Keratinocyte (primary cell): ENCODE data around the gene CHN2. TPM values are rescaled to one million over a fixed set of nuclear protein-coding genes. Genes with fewer than 3 reads are reported as not detected.

Source experiments
- DNase-seq: peaks from one replicate; pipeline ENCODE4 v3.0.0-alpha.2; 2011; ENCODE audit warnings: low read depth, missing footprints, low spot score
- FAIRE-seq: peaks from 2 replicates; lab custom pipeline; 2011; peaks lifted over from hg19 to GRCh38; lab: Jason Lieb, UNC
- H2AFZ ChIP-seq: 2 replicates; pipeline ENCODE4 v1.6.0; 2012; ENCODE audit warnings: low read length, control low read depth, inconsistent platforms; ENCODE audit not compliant: control insufficient read depth
- H3K27ac ChIP-seq: 2 replicates; pipeline ENCODE4 v1.5.1; 2011; ENCODE audit warnings: low read length; ENCODE audit not compliant: control insufficient read depth, insufficient read depth
- H3K27me3 ChIP-seq: 3 replicates; pipeline ENCODE4 v1.6.0; 2011; ENCODE audit warnings: low read length; ENCODE audit not compliant: control insufficient read depth, insufficient read depth; ENCODE audit errors: extremely low read depth
- H3K36me3 ChIP-seq, 2 experiments: 2 replicates in 1 of 2; 3 replicates in 1 of 2; pipeline ENCODE4 v1.5.1; 2011; ENCODE audit warnings: low read length in 2 of 2, mild to moderate bottlenecking in 1 of 2; ENCODE audit not compliant: control insufficient read depth in 2 of 2, insufficient read depth in 2 of 2; ENCODE audit errors: extremely low read depth in 1 of 2
- H3K4me1 ChIP-seq: 3 replicates; pipeline ENCODE4 v1.5.1; 2011; ENCODE audit warnings: low read length; ENCODE audit not compliant: control insufficient read depth, insufficient read depth; ENCODE audit errors: extremely low read depth
- H3K4me2 ChIP-seq: 3 replicates; pipeline ENCODE4 v1.6.0; 2011; ENCODE audit warnings: low read depth, low read length; ENCODE audit not compliant: control insufficient read depth, insufficient read depth; ENCODE audit errors: extremely low read depth
- H3K4me3 ChIP-seq, 3 experiments: fragments of 200-600 bp in 1 of 3; sonication (generic) in 1 of 3; 2 replicates in 2 of 3; 3 replicates in 1 of 3; pipeline ENCODE4 v1.5.1; 2011 to 2016; ENCODE audit warnings: low read length in 3 of 3, mild to moderate bottlenecking in 3 of 3, control low read depth in 2 of 3, inconsistent platforms in 1 of 3, low read depth in 1 of 3, mixed read lengths in 1 of 3, mixed run types in 1 of 3, moderate library complexity in 1 of 3; ENCODE audit not compliant: control insufficient read depth in 2 of 3, insufficient read depth in 2 of 3; ENCODE audit errors: extremely low read depth in 1 of 3
- H3K79me2 ChIP-seq: 2 replicates; pipeline ENCODE4 v1.6.0; 2012; ENCODE audit warnings: low read length; ENCODE audit not compliant: control insufficient read depth, insufficient read depth
- H3K9ac ChIP-seq: 3 replicates; pipeline ENCODE4 v1.6.0; 2011; ENCODE audit warnings: low read length; ENCODE audit not compliant: control insufficient read depth, insufficient read depth; ENCODE audit errors: extremely low read depth
- H3K9me1 ChIP-seq: 3 replicates; pipeline ENCODE4 v1.6.0; 2011; ENCODE audit warnings: low read length; ENCODE audit not compliant: control insufficient read depth, insufficient read depth; ENCODE audit errors: extremely low read depth
- H3K9me3 ChIP-seq: 2 replicates; pipeline ENCODE4 v1.5.1; 2012; ENCODE audit warnings: low read depth, low read length; ENCODE audit not compliant: control insufficient read depth
- H4K20me1 ChIP-seq: 3 replicates; pipeline ENCODE4 v1.6.0; 2011; ENCODE audit warnings: low read length; ENCODE audit not compliant: control insufficient read depth, insufficient read depth; ENCODE audit errors: extremely low read depth
- EZH2 ChIP-seq: IDR thresholded peaks from one replicate; pipeline ENCODE4 v1.6.1; 2012; ENCODE audit warnings: inconsistent platforms, mild to moderate bottlenecking, low read length, moderate library complexity
- dilution Hi-C: fragments of 300-500 bp; cut with MboI; formaldehyde crosslinking; loops from one replicate; pipeline ENCODE4 v1.7.0; 2020; ENCODE audit warnings: low sequenced_read_pairs; ENCODE audit not compliant: extremely low pct_ligation_motif_present
- polyA plus RNA-seq, 5 experiments: library from polyadenylated mRNA; depleted of rRNA in 3 of 5; stranded (reverse) in 3 of 5; stranded (forward) in 1 of 5; unstranded in 1 of 5; fragments of >200 nt; gene quantifications; 1 replicate in 1 of 5; 2 replicates in 3 of 5; 3 replicates in 1 of 5; pipeline versions ENCODE4 v1.2.1 to v1.2.3, GENCODE V29; 2011 to 2012; ENCODE audit warnings: missing spikeins in 2 of 5, low read depth in 1 of 5, low replicate concordance in 1 of 5
- TF ChIP-seq, protein P1 (sequence below), 3 experiments: IDR thresholded peaks in 1 of 3; conservative IDR thresholded peaks in 1 of 3; optimal IDR thresholded peaks in 1 of 3; 2 replicates in 2 of 3; 3 replicates in 1 of 3; pipeline versions ENCODE3 to v1.5.1; 2011; ENCODE audit warnings: low read length in 3 of 3, mild to moderate bottlenecking in 3 of 3, moderate library complexity in 2 of 3, control low read depth in 1 of 3, inconsistent platforms in 1 of 3; ENCODE audit not compliant: insufficient read depth in 2 of 3; ENCODE audit errors: extremely low read depth in 1 of 3

The CHN2 gene
- polyA plus RNA-seq, 1 donor (not counting 4 experiments of a cell fraction or from before 2014, with no cell fraction given): 1.8 TPM

DNA sequence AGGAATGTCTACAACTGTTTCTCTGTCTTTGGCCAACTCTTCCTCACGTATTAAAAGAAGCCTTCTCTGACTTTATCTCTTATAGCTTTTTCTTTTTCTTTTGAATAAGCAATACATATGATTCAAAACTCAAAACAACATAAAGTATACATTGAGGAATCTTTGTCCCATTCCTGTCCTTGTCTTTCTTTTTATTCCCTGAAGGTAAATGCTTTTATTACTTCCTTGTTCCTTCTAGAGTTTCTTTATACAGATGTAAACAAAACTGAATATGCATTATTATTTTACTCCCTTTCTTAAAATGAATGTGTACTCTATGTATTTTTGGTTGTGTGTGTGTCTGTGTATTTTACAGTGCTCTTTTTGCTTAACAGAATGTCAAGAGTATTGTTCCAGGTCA, 170.1 kb downstream of the CHN2 start:
- no peaks in the 10 kb centered on the region for H4K20me1 ChIP-seq
- H3K79me2 ChIP-seq: no peaks in the 10 kb centered on the region
- no peak overlapping the region for H2AFZ ChIP-seq
- no peak for FAIRE-seq
- peaks cover 9% of the 10 kb centered on the region for H3K4me1 ChIP-seq
- TF ChIP-seq, protein P1, sequence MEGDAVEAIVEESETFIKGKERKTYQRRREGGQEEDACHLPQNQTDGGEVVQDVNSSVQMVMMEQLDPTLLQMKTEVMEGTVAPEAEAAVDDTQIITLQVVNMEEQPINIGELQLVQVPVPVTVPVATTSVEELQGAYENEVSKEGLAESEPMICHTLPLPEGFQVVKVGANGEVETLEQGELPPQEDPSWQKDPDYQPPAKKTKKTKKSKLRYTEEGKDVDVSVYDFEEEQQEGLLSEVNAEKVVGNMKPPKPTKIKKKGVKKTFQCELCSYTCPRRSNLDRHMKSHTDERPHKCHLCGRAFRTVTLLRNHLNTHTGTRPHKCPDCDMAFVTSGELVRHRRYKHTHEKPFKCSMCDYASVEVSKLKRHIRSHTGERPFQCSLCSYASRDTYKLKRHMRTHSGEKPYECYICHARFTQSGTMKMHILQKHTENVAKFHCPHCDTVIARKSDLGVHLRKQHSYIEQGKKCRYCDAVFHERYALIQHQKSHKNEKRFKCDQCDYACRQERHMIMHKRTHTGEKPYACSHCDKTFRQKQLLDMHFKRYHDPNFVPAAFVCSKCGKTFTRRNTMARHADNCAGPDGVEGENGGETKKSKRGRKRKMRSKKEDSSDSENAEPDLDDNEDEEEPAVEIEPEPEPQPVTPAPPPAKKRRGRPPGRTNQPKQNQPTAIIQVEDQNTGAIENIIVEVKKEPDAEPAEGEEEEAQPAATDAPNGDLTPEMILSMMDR (optimal IDR thresholded peaks at IDR 0.05 in 1 of 3, IDR thresholded peaks at IDR 0.05 in 1 of 3, conservative IDR thresholded peaks at IDR 0.05 in 1 of 3; ENCODE audit: extremely low read depth in 1 of 3, insufficient read depth in 2 of 3, low read length in 3 of 3): no peak
- TF ChIP-seq EZH2: no peak
- dilution Hi-C loops: no loop called here
- no peak for DNase-seq
- no peak overlapping the region for H3K27ac ChIP-seq
- no peaks in the 10 kb centered on the region for H3K9me3 ChIP-seq
- no peaks in the 10 kb centered on the region for H3K36me3 ChIP-seq
- no peak overlapping the region for H3K4me2 ChIP-seq
- H3K9me1 ChIP-seq: no peaks in the 10 kb centered on the region
- no peak overlapping the region for H3K9ac ChIP-seq
- H3K4me3 ChIP-seq: no peak overlapping the region
- no peaks in the 10 kb centered on the region for H3K27me3 ChIP-seq

DNA sequence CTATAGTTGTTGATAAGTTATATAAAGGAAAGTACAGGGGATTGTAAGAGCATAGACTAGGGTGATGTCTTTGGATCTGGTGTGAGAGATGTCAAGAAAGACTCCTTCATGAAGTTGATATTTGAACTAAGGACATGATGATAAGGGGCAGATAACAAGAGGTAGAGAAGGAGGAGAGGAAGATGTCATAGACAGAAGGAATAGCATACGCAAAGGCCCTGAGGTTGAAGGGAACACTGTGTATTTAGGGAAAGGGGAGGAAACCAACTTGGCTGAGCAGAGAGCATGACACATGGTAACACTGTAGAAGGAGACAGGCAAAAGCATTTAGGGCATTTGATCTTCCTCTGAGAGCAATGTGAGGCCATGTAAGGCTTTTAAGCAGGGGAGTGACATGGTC, 170.8 kb downstream of the CHN2 start:
- FAIRE-seq (no peak), DNase-seq (no peak)
- H4K20me1 ChIP-seq: no peaks in the 10 kb centered on the region
- no peak overlapping the region for H3K4me3 ChIP-seq
- H3K4me2 ChIP-seq: no peak overlapping the region
- no peaks in the 10 kb centered on the region for H3K9me3 ChIP-seq
- dilution Hi-C loops: no loop called here
- no peaks in the 10 kb centered on the region for H3K79me2 ChIP-seq
- H3K4me1 ChIP-seq: peaks cover 16% of the 10 kb centered on the region
- H3K36me3 ChIP-seq: no peaks in the 10 kb centered on the region
- H3K9ac ChIP-seq: no peak overlapping the region
- no peak for TF ChIP-seq EZH2
- TF ChIP-seq, protein P1 (optimal IDR thresholded peaks at IDR 0.05 in 1 of 3, IDR thresholded peaks at IDR 0.05 in 1 of 3, conservative IDR thresholded peaks at IDR 0.05 in 1 of 3; ENCODE audit: extremely low read depth in 1 of 3, insufficient read depth in 2 of 3, low read length in 3 of 3): no peak
- no peaks in the 10 kb centered on the region for H3K27me3 ChIP-seq
- H3K9me1 ChIP-seq: no peaks in the 10 kb centered on the region
- no peak overlapping the region for H3K27ac ChIP-seq
- no peak overlapping the region for H2AFZ ChIP-seq
